ENCODE measurements around the gene ERC2. TPM values are rescaled to one million over a fixed set of nuclear protein-coding genes. Genes with fewer than 3 reads are reported as not detected.

The ERC2 gene
- total RNA-seq, 2 donors from 2014 or later: 0.21 to 0.30 TPM

DNA sequence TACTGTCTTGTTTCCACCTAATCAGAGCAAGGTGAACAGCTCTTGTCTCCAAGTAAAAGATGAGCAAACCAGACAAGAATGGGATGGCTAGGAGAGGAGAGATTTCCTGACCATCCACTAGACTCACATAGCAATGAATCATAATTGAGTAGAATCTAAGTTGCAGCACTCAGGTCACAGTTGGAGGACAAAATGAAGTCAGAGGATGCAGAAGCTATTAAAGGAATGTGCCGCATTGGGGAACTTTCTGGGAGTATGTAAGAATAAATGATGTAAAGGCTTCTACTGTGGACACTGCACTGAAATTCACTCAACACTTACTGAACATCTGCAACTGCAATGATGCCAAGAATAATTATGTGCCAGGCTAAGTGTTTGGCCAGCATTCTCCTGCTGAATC is 763.7 kb downstream of the ERC2 start:
- TF ChIP-seq, protein P1, sequence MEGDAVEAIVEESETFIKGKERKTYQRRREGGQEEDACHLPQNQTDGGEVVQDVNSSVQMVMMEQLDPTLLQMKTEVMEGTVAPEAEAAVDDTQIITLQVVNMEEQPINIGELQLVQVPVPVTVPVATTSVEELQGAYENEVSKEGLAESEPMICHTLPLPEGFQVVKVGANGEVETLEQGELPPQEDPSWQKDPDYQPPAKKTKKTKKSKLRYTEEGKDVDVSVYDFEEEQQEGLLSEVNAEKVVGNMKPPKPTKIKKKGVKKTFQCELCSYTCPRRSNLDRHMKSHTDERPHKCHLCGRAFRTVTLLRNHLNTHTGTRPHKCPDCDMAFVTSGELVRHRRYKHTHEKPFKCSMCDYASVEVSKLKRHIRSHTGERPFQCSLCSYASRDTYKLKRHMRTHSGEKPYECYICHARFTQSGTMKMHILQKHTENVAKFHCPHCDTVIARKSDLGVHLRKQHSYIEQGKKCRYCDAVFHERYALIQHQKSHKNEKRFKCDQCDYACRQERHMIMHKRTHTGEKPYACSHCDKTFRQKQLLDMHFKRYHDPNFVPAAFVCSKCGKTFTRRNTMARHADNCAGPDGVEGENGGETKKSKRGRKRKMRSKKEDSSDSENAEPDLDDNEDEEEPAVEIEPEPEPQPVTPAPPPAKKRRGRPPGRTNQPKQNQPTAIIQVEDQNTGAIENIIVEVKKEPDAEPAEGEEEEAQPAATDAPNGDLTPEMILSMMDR (IDR thresholded peaks at IDR 0.05): no peak
- no peaks in the 10 kb centered on the region for H3K9me3 ChIP-seq
- no peaks in the 10 kb centered on the region for H3K4me1 ChIP-seq
- no peaks in the 10 kb centered on the region for H3K27me3 ChIP-seq
- no peak for DNase-seq
- no peak overlapping the region for H3K9ac ChIP-seq (ENCODE audit: low read depth in 2 of 2, low read length in 2 of 2)
- H3K4me3 ChIP-seq: no peak overlapping the region
- intact Hi-C loops (cut with DNase I): no loop called here
- no peaks in the 10 kb centered on the region for H3K36me3 ChIP-seq
- H3K27ac ChIP-seq: no peak overlapping the region

DNA sequence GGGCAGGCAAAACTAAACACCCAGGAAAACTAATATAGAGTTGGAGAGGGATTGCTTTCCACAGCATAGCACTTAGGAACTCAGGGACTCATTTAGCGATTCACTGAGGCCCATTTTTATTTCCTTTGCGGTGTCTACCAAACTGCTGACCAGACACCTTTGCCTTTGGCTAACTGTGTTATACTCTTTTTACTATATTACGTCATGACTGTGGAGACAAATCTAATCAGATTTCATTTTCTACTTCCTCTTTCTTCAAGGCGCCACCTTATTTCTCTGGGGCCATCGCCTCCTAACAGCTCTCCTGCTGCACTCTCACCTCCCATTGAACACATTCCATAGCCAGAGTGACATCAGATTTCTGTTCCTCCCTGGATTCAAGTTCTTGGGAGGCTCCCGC is 765.4 kb downstream of the ERC2 start:
- no peak for DNase-seq
- TF ChIP-seq, protein P1 (IDR thresholded peaks at IDR 0.05): no peak
- H3K9ac ChIP-seq (ENCODE audit: low read depth in 2 of 2, low read length in 2 of 2): no peak overlapping the region
- no peaks in the 10 kb centered on the region for H3K27me3 ChIP-seq
- no peaks in the 10 kb centered on the region for H3K9me3 ChIP-seq
- intact Hi-C loops (cut with DNase I): no loop called here
- no peak overlapping the region for H3K4me3 ChIP-seq
- H3K27ac ChIP-seq: no peak overlapping the region
- H3K36me3 ChIP-seq: no peaks in the 10 kb centered on the region
- H3K4me1 ChIP-seq: no peaks in the 10 kb centered on the region

DNA sequence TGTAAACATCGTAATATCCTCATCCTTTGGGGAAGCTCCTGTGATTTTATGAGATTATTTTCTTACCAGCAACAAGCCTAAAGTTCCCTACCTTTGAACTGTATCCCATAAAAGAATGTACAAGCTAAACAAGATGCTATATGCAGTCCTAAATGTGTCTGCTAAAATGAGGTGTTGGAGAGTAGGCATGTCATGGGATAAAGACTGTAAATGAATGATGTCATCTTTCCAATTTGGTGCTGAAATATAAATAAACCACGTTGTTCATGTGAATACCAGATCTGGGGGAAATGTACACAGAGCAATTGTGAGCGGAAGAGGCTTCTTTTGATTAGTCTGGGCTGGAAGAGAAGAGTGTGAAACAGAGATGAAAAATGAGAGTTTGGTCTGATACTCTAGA is 766.3 kb downstream of the ERC2 start:
- Histone ChIP-seq H3K27me3 (no peaks in the 10 kb centered on the region), H3K9ac (ENCODE audit: low read depth in 2 of 2, low read length in 2 of 2) (no peak overlapping the region), H3K36me3 (no peaks in the 10 kb centered on the region), H3K4me1 (no peaks in the 10 kb centered on the region), H3K4me3 (no peak overlapping the region), H3K9me3 (no peaks in the 10 kb centered on the region), H3K27ac (no peak overlapping the region)
- TF ChIP-seq, protein P1 (IDR thresholded peaks at IDR 0.05): no peak
- intact Hi-C loops (cut with DNase I): no loop called here
- DNase-seq: no peak

DNA sequence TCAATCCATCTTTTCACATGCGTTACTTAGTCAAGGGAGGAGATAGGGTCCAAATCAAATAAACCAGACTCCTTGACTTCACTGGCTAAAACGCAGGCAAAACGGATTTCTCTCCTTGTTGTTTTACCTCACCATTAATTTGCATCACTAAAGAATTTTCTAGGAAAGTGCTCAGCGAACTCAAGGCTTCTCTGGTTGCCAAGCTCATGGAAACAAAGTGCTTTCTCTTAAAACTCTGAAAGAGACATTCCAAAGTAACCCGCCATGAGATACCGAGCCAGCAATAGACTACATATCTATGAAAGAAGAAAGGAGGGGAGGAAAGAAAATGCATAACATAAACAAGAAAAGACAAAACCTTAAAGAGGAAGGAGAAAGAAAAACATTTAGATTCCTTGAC is 769.4 kb downstream of the ERC2 start:
- TF ChIP-seq, protein P1 (IDR thresholded peaks at IDR 0.05): no peak
- no peaks in the 10 kb centered on the region for H3K36me3 ChIP-seq
- H3K27me3 ChIP-seq: no peaks in the 10 kb centered on the region
- DNase-seq: no peak
- intact Hi-C loops (cut with DNase I): no loop called here
- H3K9me3 ChIP-seq: no peaks in the 10 kb centered on the region
- no peak overlapping the region for H3K9ac ChIP-seq (ENCODE audit: low read depth in 2 of 2, low read length in 2 of 2)
- no peak overlapping the region for H3K27ac ChIP-seq
- H3K4me1 ChIP-seq: no peaks in the 10 kb centered on the region
- H3K4me3 ChIP-seq: no peak overlapping the region

DNA sequence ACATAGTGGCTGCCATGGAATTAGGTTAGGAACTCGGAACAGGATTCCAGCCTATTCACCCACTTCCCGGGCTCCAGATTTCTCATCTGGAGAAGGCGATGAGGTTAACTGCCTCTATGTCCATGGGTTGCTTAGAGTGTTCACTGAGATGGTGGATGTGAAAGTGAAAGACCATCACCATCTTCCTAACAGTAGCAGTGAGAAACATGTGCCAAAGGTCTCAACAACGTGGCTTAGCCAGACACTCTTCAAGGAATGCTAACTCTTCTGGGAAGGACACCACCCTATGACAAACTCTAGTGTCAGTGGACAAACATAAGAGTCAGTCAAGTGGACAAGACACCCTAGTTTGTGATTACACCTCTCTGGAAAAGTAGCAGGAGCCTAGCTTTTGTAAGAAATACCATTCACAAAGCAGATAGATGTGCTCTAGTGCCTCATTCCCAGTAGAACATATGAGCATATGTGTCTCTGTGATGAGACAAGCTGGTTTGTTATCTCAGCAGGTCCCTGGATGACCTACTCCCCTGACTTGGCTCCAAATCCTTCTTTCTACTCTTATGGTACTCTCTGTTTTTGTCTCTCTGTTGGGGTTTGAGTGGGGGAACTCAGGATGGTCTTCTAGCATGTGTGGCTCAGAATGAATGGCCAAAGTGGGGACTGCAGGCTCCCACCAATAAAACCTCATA is 770.9 kb downstream of the ERC2 start:
- TF ChIP-seq, protein P1 (IDR thresholded peaks at IDR 0.05): no peak
- no peak overlapping the region for H3K4me3 ChIP-seq
- no peaks in the 10 kb centered on the region for H3K36me3 ChIP-seq
- H3K27me3 ChIP-seq: no peaks in the 10 kb centered on the region
- H3K4me1 ChIP-seq: no peaks in the 10 kb centered on the region
- DNase-seq: no peak
- no peaks in the 10 kb centered on the region for H3K9me3 ChIP-seq
- intact Hi-C loops (cut with DNase I): no loop called here
- no peak overlapping the region for H3K27ac ChIP-seq
- no peak overlapping the region for H3K9ac ChIP-seq (ENCODE audit: low read depth in 2 of 2, low read length in 2 of 2)
